PFSK-1 (cell line): ENCODE data around the gene KCTD12.

Source experiments
- POLR2AphosphoS5 ChIP-seq: IDR thresholded peaks from 2 replicates; pipeline ENCODE4 v1.6.1; 2012; ENCODE audit warnings: low read depth, mild to moderate bottlenecking, control low read depth, low read length, moderate library complexity
- REST ChIP-seq, 2 experiments: IDR thresholded peaks; 2 replicates each; pipeline versions ENCODE4 v1.6.1 to v1.8.0; 2011 to 2012; ENCODE audit warnings: low read depth in 2 of 2, low read length in 2 of 2, control low read depth in 1 of 2, inconsistent platforms in 1 of 2, mild to moderate bottlenecking in 1 of 2, moderate library complexity in 1 of 2; ENCODE audit not compliant: insufficient read depth in 1 of 2
- SIN3A ChIP-seq: IDR thresholded peaks from 2 replicates; pipeline ENCODE4 v1.6.1; 2012; ENCODE audit warnings: mild to moderate bottlenecking, low read length, moderate library complexity, borderline replicate concordance; ENCODE audit not compliant: insufficient read depth
- TAF1 ChIP-seq: IDR thresholded peaks from 2 replicates; pipeline ENCODE4 v1.6.1; 2012; ENCODE audit warnings: low read length, control low read depth, borderline replicate concordance; ENCODE audit not compliant: insufficient read depth

- TF ChIP-seq TAF1 (no peak), POLR2AphosphoS5 (no peak), SIN3A (no peak), REST (IDR thresholded peaks at IDR 0.05; ENCODE audit: insufficient read depth in 1 of 2, low read depth in 2 of 2, low read length in 2 of 2) (no peak)
These were observed at the start of gene KCTD12 for GRCh38 chr13:76886292-76887075.
